ENCODE data around the gene TMEM198.

DNA sequence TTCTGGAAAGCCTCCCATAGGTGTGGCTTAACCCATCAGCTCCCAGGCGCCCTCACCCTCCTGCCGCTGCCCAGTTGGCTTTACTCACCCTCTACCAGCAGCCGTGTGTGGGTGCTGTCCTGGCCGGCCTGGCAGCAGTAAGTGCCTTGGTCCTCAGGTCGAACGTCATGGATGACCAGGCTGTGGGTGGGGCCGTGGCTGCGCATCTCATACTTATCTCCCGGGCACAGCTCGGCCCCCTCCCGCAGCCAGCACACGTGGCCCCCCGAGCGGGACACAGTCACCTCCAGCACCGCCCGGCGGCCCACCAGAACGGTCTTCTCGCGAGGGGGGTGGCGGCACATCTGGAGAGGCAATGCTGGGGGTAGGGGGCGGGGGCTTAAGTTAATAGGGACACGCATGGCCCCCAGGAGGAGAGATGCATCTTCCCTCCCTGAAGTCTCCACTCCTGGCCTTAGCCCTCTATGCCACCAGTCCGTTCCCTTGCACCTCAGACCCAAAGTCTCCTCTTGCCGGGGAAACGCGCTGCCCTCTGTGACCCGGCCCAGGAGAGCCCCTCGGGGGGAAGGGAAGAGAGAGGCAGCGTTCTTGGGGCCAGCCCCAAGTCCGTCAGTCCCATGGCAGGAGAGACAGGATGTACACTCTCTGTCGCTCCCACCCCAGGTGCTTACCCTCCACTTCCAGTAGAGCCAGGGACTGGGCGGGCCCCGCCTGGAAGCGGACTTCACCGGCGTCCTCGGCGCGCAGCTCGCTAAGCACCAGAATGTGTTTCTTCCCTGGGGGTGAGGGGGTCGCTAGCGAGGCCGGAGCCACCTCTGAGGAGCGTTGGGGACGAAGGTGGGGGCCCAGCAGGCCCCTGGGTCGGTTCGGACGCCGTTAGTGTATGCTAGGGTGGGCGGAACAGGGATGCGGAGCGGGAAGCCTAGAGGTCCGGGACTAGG lies 7.9 kb downstream of the TMEM198 start:
- TF ChIP-seq POLR2A (IDR thresholded peaks at IDR 0.05) = no peak
- TF ChIP-seq, protein P1, sequence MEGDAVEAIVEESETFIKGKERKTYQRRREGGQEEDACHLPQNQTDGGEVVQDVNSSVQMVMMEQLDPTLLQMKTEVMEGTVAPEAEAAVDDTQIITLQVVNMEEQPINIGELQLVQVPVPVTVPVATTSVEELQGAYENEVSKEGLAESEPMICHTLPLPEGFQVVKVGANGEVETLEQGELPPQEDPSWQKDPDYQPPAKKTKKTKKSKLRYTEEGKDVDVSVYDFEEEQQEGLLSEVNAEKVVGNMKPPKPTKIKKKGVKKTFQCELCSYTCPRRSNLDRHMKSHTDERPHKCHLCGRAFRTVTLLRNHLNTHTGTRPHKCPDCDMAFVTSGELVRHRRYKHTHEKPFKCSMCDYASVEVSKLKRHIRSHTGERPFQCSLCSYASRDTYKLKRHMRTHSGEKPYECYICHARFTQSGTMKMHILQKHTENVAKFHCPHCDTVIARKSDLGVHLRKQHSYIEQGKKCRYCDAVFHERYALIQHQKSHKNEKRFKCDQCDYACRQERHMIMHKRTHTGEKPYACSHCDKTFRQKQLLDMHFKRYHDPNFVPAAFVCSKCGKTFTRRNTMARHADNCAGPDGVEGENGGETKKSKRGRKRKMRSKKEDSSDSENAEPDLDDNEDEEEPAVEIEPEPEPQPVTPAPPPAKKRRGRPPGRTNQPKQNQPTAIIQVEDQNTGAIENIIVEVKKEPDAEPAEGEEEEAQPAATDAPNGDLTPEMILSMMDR (IDR thresholded peaks at IDR 0.05) = no peak
- no peak for TF ChIP-seq POLR2AphosphoS5 (IDR thresholded peaks at IDR 0.05)
- TF ChIP-seq EP300 (IDR thresholded peaks at IDR 0.05; ENCODE audit: low read depth) = no peak
